HepG2 (cell line): ENCODE results near the gene KCNQ2.

Source experiments
- E2F5 ChIP-seq: sonication (generic); formaldehyde crosslinking; conservative IDR thresholded peaks from 2 replicates; pipeline ENCODE4 v1.4.0; 2020; ENCODE audit warnings: missing genetic modification reagents
- KLF15 ChIP-seq: sonication (generic); formaldehyde crosslinking; IDR thresholded peaks from 2 replicates; pipeline ENCODE4 v1.8.1; 2023; ENCODE audit warnings: borderline replicate concordance, mild to moderate bottlenecking, inconsistent platforms, missing genetic modification reagents, mixed read lengths
- POLR2A ChIP-seq, 2 experiments: IDR thresholded peaks; 2 replicates each; pipeline ENCODE4 v1.6.1; 2011; ENCODE audit warnings: low read depth in 2 of 2, low read length in 2 of 2, mild to moderate bottlenecking in 1 of 2, moderate library complexity in 1 of 2; ENCODE audit not compliant: insufficient read depth in 1 of 2
- POLR2AphosphoS5 ChIP-seq: IDR thresholded peaks from 2 replicates; pipeline ENCODE4 v1.6.1; 2012; ENCODE audit warnings: low read depth, low read length
- SRF ChIP-seq: IDR thresholded peaks from 2 replicates; pipeline ENCODE4 v1.6.1; 2011; ENCODE audit warnings: mild to moderate bottlenecking, low read depth, low read length, moderate library complexity

DNA sequence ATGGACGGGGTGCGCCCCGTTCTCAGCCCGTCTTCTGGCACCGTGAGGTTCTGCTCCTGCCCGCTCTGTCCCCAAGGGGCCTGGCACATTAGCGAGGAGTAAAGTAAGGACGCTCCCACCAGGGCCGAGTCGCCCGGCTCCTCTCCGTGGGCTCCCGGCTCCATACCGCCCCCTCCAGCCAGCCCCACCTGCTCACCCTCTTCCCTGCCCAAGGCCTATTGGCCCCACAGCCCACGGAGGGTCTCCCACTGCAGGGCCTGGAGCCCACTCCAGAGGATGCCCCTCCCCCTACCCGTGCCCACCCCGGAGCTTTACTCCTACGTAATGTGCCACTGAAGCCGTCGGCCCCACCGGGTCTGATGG, 63.8 kb downstream of the KCNQ2 start:
- TF ChIP-seq POLR2AphosphoS5 (no peak), KLF15 (CRISPR knock-in tag) (no peak), E2F5 (CRISPR knock-in tag) (no peak), SRF (no peak), POLR2A (IDR thresholded peaks at IDR 0.05; ENCODE audit: insufficient read depth in 1 of 2, low read depth in 2 of 2, low read length in 2 of 2) (no peak)
